SK-N-SH (cell line): Measurements from ENCODE around the gene CELSR3. TPM values are rescaled to one million over a fixed set of nuclear protein-coding genes. Genes with fewer than 3 reads are reported as not detected.

Source experiments
- CTCF ChIA-PET: fragments of 300-600, 350-600 bp; formaldehyde crosslinking; extraction: SDS; loops from one replicate; lab custom pipeline; 2021; lab: Yijun Ruan, JAX
- POLR2A ChIA-PET: fragments of 350-600 bp; sonication (Branson Sonifier 250); formaldehyde crosslinking; extraction: SDS; loops from one replicate; lab custom pipeline; 2020; ENCODE audit warnings: antibody characterized with exemption, inconsistent platforms; lab: Yijun Ruan, JAX
- DNase-seq: peaks from one replicate; pipeline ENCODE4 v3.0.0; 2012
- H2AFZ ChIP-seq: fragments of 200-600 bp; sonication (generic); 2 replicates; pipeline ENCODE4 v1.8.1; 2016; ENCODE audit warnings: antibody characterized with exemption, mild to moderate bottlenecking, low read depth
- H3F3A ChIP-seq: fragments of 200-600 bp; sonication (generic); replicated peaks from 2 replicates; pipeline ENCODE3; 2016; ENCODE audit warnings: antibody characterized with exemption, mild to moderate bottlenecking; ENCODE audit not compliant: insufficient read depth
- H3K27ac ChIP-seq, 2 experiments: fragments of 200-500 bp in 1 of 2; fragments of 200-600 bp in 1 of 2; sonication (Bioruptor generic) in 1 of 2; sonication (generic), shearing (Covaris generic) in 1 of 2; 2 replicates each; pipeline versions ENCODE4 v1.5.1 to v1.6.1; 2014 to 2016; ENCODE audit warnings: low read depth in 2 of 2, inconsistent platforms in 1 of 2, low read length in 1 of 2, mild to moderate bottlenecking in 1 of 2, mixed read lengths in 1 of 2
- H3K27me3 ChIP-seq: fragments of 200-600 bp; sonication (generic), shearing (Covaris generic); 2 replicates; pipeline ENCODE4 v1.6.1; 2016; ENCODE audit warnings: mixed run types; ENCODE audit not compliant: insufficient read depth
- H3K36me3 ChIP-seq, 2 experiments: fragments of 200-500 bp in 1 of 2; fragments of 200-600 bp in 1 of 2; sonication (Bioruptor generic) in 1 of 2; sonication (generic) in 1 of 2; replicated peaks in 1 of 2; 2 replicates each; pipeline versions ENCODE3 to v1.5.1; 2014 to 2016; ENCODE audit warnings: low read length in 1 of 2, mild to moderate bottlenecking in 1 of 2; ENCODE audit not compliant: insufficient read depth in 2 of 2, control insufficient read depth in 1 of 2
- H3K4me1 ChIP-seq, 2 experiments: fragments of 200-500 bp in 1 of 2; fragments of 200-600 bp in 1 of 2; sonication (Bioruptor generic) in 1 of 2; sonication (generic), shearing (Covaris generic) in 1 of 2; 2 replicates each; pipeline versions ENCODE4 v1.5.1 to v1.6.1; 2014 to 2016; ENCODE audit warnings: low read depth in 1 of 2, low read length in 1 of 2, mixed run types in 1 of 2; ENCODE audit not compliant: insufficient read depth in 2 of 2, control insufficient read depth in 1 of 2
- H3K4me2 ChIP-seq: fragments of 200-600 bp; sonication (generic), shearing (Covaris generic); 2 replicates; pipeline ENCODE4 v1.6.1; 2017; ENCODE audit warnings: mixed run types
- H3K4me3 ChIP-seq, 2 experiments: fragments of 200-500 bp in 1 of 2; fragments of 200-600 bp in 1 of 2; sonication (Bioruptor generic) in 1 of 2; sonication (generic), shearing (Covaris generic) in 1 of 2; 2 replicates each; pipeline versions ENCODE4 v1.5.1 to v1.8.1; 2014 to 2016; ENCODE audit warnings: low read depth in 2 of 2, inconsistent platforms in 1 of 2, low read length in 1 of 2, mild to moderate bottlenecking in 1 of 2, mixed read lengths in 1 of 2, moderate library complexity in 1 of 2
- H3K79me2 ChIP-seq: fragments of 200-600 bp; sonication (generic); 2 replicates; pipeline ENCODE4 v1.8.1; 2017; ENCODE audit warnings: mild to moderate bottlenecking; ENCODE audit not compliant: insufficient read depth
- H3K9ac ChIP-seq: fragments of 200-600 bp; sonication (generic); 2 replicates; pipeline ENCODE4 v1.6.1; 2017; ENCODE audit warnings: mixed run types
- H3K9me2 ChIP-seq: fragments of 200-600 bp; sonication (generic); 2 replicates; pipeline ENCODE4 v1.6.1; 2017; ENCODE audit warnings: mixed run types
- H3K9me3 ChIP-seq: fragments of 200-600 bp; sonication (generic); 2 replicates; pipeline ENCODE4 v1.6.1; 2017; ENCODE audit warnings: mixed run types, mild to moderate bottlenecking, moderate library complexity
- H4K20me1 ChIP-seq: fragments of 200-600 bp; sonication (generic); 2 replicates; pipeline ENCODE4 v1.6.1; 2017; ENCODE audit warnings: mild to moderate bottlenecking, mixed run types; ENCODE audit not compliant: insufficient read depth
- CHD2 ChIP-seq: fragments of 150-350 bp; IDR thresholded peaks from 2 replicates; pipeline ENCODE4 v1.6.1; 2018; ENCODE audit warnings: low read length; ENCODE audit not compliant: partially characterized antibody
- EZH2phosphoT487 ChIP-seq: fragments of 200-600 bp; sonication (generic); IDR thresholded peaks from 2 replicates; pipeline ENCODE4 v1.6.1; 2017; ENCODE audit warnings: low read depth, mixed run types, mild to moderate bottlenecking, antibody characterized with exemption, moderate library complexity, borderline replicate concordance
- FOSL2 ChIP-seq: IDR thresholded peaks from 2 replicates; pipeline ENCODE4 v1.4.0; 2012; ENCODE audit warnings: low read depth, mild to moderate bottlenecking, moderate library complexity, borderline replicate concordance
- FOXJ3 ChIP-seq: sonication (generic); formaldehyde crosslinking; IDR thresholded peaks from 2 replicates; pipeline ENCODE4 v1.5.1; 2020; ENCODE audit warnings: mild to moderate bottlenecking, missing genetic modification reagents
- GABPA ChIP-seq: IDR thresholded peaks from 2 replicates; pipeline ENCODE4 v1.4.0; 2012; ENCODE audit warnings: low read depth, mild to moderate bottlenecking
- MXI1 ChIP-seq: IDR thresholded peaks from 2 replicates; pipeline ENCODE4 v1.6.1; 2012; ENCODE audit warnings: mild to moderate bottlenecking, low read depth, low read length, improper control_type of control experiment
- NRF1 ChIP-seq: IDR thresholded peaks from 2 replicates; pipeline ENCODE4 v1.6.1; 2012; ENCODE audit warnings: low read depth, mild to moderate bottlenecking, low read length
- POLR2AphosphoS5 ChIP-seq: IDR thresholded peaks from 2 replicates; pipeline ENCODE4 v1.6.1; 2012; ENCODE audit warnings: low read depth, low read length
- RAD21 ChIP-seq: IDR thresholded peaks from 2 replicates; pipeline ENCODE4 v1.6.1; 2012; ENCODE audit warnings: mild to moderate bottlenecking, low read length
- RFX5 ChIP-seq: IDR thresholded peaks from 2 replicates; pipeline ENCODE4 v1.6.1; 2012; ENCODE audit warnings: mild to moderate bottlenecking, improper control_type of control experiment, low read length
- RXRA ChIP-seq: IDR thresholded peaks from 2 replicates; pipeline ENCODE4 v1.4.0; 2012; ENCODE audit warnings: low read depth, mild to moderate bottlenecking, borderline replicate concordance
- SIN3A ChIP-seq: IDR thresholded peaks from 2 replicates; pipeline ENCODE4 v1.6.1; 2012; ENCODE audit warnings: low read depth, mild to moderate bottlenecking, low read length, moderate library complexity, borderline replicate concordance
- TEAD4 ChIP-seq: IDR thresholded peaks from 2 replicates; pipeline ENCODE4 v1.4.0; 2012; ENCODE audit warnings: mild to moderate bottlenecking, borderline replicate concordance; ENCODE audit not compliant: insufficient read depth
- WGBS: methylation state at CpG from one replicate; pipeline ENCODE4 v1.1.6; 2017; ENCODE audit warnings: low lambda C conversion rate; 5-methylcytosine and 5-hydroxymethylcytosine counted together
- polyA plus RNA-seq, 3 experiments: library from polyadenylated mRNA; depleted of rRNA; stranded (reverse); fragments of >200 nt; gene quantifications; 2 replicates each; pipeline ENCODE4 v1.2.3, GENCODE V29; 2012
- TF ChIP-seq, protein P1 (sequence below): IDR thresholded peaks from 2 replicates; pipeline ENCODE4 v1.4.0; 2012; ENCODE audit warnings: low read depth
- TF ChIP-seq, protein P2 (sequence below): IDR thresholded peaks from 2 replicates; pipeline ENCODE4 v1.6.1; 2012; ENCODE audit warnings: mild to moderate bottlenecking, low read depth, low read length, moderate library complexity
- TF ChIP-seq, protein P3 (sequence below): fragments of 150-350 bp; IDR thresholded peaks from 2 replicates; pipeline ENCODE4 v1.6.1; 2016; ENCODE audit warnings: mild to moderate bottlenecking, low read depth, low read length
- TF ChIP-seq, protein P4 (sequence below): IDR thresholded peaks from 2 replicates; pipeline ENCODE4; 2012

The CELSR3 gene
- polyA plus RNA-seq, 1 of the 3 experiments (the other 2 are of a cell fraction): 11.7 TPM

DNA sequence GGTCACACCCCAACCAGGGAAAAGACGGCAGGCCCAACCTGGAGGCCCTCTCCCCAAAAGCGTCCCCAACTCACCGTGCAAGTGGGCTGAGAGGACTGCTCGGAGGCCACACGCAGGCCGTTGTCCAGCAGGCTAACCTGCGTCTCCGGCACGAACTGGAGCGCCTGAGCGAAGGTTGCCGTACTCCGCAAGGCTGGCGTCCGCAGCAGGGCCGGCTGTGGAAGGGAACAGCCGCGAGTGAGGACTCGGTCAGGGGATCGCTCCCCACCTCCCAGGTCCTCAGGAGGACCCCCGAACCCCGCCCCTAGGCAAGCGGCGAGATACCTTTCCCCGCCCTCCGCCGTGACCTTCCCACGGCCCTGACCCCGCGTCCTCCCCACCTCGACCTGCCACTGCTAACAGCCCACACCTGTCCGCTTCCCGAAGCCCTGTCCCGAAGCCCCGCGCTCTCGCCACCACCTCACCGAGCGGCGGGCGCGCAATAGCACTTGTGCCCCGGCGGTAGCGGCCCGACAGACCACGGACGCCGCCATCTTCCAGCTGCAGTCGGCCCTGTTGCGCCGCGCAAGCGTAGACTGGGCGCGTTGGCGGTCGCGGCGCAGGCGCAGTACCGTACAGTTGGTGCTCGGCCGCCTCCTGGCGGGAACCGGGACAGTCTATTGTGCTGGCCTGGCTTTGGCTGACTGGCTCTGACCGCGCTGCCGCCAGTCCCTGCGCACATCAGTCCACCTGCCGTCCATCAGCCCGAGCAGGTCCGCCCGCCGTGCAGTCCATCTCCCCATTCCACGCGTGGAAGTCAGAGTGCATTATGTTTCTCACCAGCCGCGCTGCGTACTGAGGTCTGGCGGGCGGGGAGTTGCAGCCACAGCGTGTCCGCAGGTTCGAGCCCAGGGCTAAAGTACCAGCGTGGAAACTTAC lies 53.3 kb downstream of the CELSR3 start, which contains the start of gene UQCRC1 (continued):
- TF ChIP-seq, protein P1, sequence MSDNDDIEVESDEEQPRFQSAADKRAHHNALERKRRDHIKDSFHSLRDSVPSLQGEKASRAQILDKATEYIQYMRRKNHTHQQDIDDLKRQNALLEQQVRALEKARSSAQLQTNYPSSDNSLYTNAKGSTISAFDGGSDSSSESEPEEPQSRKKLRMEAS: peak; percentile 64; the same call in 1 of the 2 replicates
- TF ChIP-seq FOSL2: no peak
- no peak for TF ChIP-seq FOXJ3
- TF ChIP-seq GABPA: no peak
- TF ChIP-seq, protein P2, sequence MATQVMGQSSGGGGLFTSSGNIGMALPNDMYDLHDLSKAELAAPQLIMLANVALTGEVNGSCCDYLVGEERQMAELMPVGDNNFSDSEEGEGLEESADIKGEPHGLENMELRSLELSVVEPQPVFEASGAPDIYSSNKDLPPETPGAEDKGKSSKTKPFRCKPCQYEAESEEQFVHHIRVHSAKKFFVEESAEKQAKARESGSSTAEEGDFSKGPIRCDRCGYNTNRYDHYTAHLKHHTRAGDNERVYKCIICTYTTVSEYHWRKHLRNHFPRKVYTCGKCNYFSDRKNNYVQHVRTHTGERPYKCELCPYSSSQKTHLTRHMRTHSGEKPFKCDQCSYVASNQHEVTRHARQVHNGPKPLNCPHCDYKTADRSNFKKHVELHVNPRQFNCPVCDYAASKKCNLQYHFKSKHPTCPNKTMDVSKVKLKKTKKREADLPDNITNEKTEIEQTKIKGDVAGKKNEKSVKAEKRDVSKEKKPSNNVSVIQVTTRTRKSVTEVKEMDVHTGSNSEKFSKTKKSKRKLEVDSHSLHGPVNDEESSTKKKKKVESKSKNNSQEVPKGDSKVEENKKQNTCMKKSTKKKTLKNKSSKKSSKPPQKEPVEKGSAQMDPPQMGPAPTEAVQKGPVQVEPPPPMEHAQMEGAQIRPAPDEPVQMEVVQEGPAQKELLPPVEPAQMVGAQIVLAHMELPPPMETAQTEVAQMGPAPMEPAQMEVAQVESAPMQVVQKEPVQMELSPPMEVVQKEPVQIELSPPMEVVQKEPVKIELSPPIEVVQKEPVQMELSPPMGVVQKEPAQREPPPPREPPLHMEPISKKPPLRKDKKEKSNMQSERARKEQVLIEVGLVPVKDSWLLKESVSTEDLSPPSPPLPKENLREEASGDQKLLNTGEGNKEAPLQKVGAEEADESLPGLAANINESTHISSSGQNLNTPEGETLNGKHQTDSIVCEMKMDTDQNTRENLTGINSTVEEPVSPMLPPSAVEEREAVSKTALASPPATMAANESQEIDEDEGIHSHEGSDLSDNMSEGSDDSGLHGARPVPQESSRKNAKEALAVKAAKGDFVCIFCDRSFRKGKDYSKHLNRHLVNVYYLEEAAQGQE: no peak
- TF ChIP-seq NRF1: peak; percentile 91
- TF ChIP-seq POLR2AphosphoS5: peak; percentile 84
- no peak for TF ChIP-seq TEAD4
- no peak for TF ChIP-seq EZH2phosphoT487
- TF ChIP-seq CHD2: no peak
- no peak for TF ChIP-seq RFX5
- TF ChIP-seq SIN3A: no peak
- TF ChIP-seq, protein P3, sequence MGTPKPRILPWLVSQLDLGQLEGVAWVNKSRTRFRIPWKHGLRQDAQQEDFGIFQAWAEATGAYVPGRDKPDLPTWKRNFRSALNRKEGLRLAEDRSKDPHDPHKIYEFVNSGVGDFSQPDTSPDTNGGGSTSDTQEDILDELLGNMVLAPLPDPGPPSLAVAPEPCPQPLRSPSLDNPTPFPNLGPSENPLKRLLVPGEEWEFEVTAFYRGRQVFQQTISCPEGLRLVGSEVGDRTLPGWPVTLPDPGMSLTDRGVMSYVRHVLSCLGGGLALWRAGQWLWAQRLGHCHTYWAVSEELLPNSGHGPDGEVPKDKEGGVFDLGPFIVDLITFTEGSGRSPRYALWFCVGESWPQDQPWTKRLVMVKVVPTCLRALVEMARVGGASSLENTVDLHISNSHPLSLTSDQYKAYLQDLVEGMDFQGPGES: no peak
- TF ChIP-seq RAD21: peak; percentile 57

DNA sequence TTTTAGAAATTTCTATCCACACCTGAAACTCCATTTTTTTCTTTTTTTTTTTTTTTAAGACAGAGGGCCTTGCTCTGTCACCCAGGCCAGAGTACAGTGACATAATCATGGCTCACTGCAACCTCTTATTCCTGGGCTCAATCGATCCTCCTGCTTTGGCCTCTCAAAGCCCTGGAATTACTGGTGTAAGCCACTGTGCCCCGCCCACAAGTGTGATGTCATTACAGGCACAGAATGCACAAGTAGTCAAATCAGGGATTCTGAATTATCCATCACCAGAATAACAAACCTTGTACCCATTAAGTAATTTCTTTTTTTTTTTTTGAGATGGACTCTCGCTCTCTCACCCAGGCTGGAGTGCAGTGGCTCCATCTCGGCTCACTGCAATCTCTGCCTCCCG lies 55.2 kb downstream of the CELSR3 start:
- TF ChIP-seq POLR2AphosphoS5 (no peak), SIN3A (no peak), MXI1 (no peak), RXRA (no peak), GABPA (no peak)
- TF ChIP-seq, protein P4, sequence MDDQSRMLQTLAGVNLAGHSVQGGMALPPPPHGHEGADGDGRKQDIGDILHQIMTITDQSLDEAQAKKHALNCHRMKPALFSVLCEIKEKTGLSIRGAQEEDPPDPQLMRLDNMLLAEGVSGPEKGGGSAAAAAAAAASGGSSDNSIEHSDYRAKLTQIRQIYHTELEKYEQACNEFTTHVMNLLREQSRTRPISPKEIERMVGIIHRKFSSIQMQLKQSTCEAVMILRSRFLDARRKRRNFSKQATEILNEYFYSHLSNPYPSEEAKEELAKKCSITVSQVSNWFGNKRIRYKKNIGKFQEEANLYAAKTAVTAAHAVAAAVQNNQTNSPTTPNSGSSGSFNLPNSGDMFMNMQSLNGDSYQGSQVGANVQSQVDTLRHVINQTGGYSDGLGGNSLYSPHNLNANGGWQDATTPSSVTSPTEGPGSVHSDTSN: no peak
- POLR2A ChIA-PET: no interaction called here
- peaks cover 5 to 7% of the 10 kb centered on the region in 2 experiments; a peak in 3 of 4 replicates for H3K4me1 ChIP-seq
- peaks cover 5% of the 10 kb centered on the region for H3F3A ChIP-seq
- peaks cover 36 to 46% of the 10 kb centered on the region in 2 experiments for H3K36me3 ChIP-seq
- H3K4me2 ChIP-seq: no peak overlapping the region
- CTCF ChIA-PET: interaction anchor here (1.2 kb wide), 1 partner anchor 49 kb away, joined by 4 read pairs; no protein-coding TSS in a partner anchor
- no peaks in the 10 kb centered on the region for H3K9me3 ChIP-seq
- no peaks in the 10 kb centered on the region for H3K9me2 ChIP-seq
- 84% methylated on average over 5 of the region's 5 CpGs for WGBS
- no peak overlapping the region for H3K9ac ChIP-seq
- H4K20me1 ChIP-seq: no peaks in the 10 kb centered on the region
- H3K27me3 ChIP-seq: no peaks in the 10 kb centered on the region
- no peak overlapping the region for H3K4me3 ChIP-seq
- no peak overlapping the region for H2AFZ ChIP-seq
- no peak overlapping the region for H3K27ac ChIP-seq
- no peak for DNase-seq
- H3K79me2 ChIP-seq: peaks cover 47% of the 10 kb centered on the region
